WTC11 (cell line): ENCODE measurements around the gene RBM20.

Source experiments
- NFATC4 ChIP-seq: fragments of 250-450 bp; sonication (Bioruptor Pico); IDR thresholded peaks from 2 replicates; pipeline ENCODE4 v1.9.0; 2021; ENCODE audit warnings: mild to moderate bottlenecking
- NFE2L1 ChIP-seq: sonication (generic); formaldehyde crosslinking; IDR thresholded peaks from 2 replicates; pipeline ENCODE4 v1.8.1; 2023; ENCODE audit warnings: missing genetic modification reagents
- SMAD3 ChIP-seq: sonication (generic); formaldehyde crosslinking; IDR thresholded peaks from 2 replicates; pipeline ENCODE4 v1.8.0; 2022; ENCODE audit warnings: missing genetic modification reagents, mild to moderate bottlenecking, borderline replicate concordance
- SP1 ChIP-seq: sonication (generic); formaldehyde crosslinking; conservative IDR thresholded peaks from 2 replicates; pipeline ENCODE4 v1.8.1; 2022; ENCODE audit warnings: missing genetic modification reagents
- ZNF317 ChIP-seq: sonication (generic); formaldehyde crosslinking; IDR thresholded peaks from 2 replicates; pipeline ENCODE4 v1.8.1; 2023; ENCODE audit warnings: low read depth, mild to moderate bottlenecking, moderate library complexity, missing genetic modification reagents, borderline replicate concordance
- TF ChIP-seq, protein P1 (sequence below): sonication (generic); formaldehyde crosslinking; IDR thresholded peaks from 2 replicates; pipeline ENCODE4 v1.8.1; 2022; ENCODE audit warnings: mild to moderate bottlenecking, missing genetic modification reagents, moderate library complexity, borderline replicate concordance
- TF ChIP-seq, protein P2 (sequence below): sonication (generic); formaldehyde crosslinking; IDR thresholded peaks from 2 replicates; pipeline ENCODE4 v1.8.1; 2023; ENCODE audit warnings: mild to moderate bottlenecking, missing genetic modification reagents, moderate library complexity
- TF ChIP-seq, protein P3 (sequence below): fragments of 200-600 bp; IDR thresholded peaks from 2 replicates; pipeline ENCODE4 v1.8.0; 2022; ENCODE audit warnings: antibody characterized with exemption
- TF ChIP-seq, protein P4 (sequence below): sonication (generic); formaldehyde crosslinking; IDR thresholded peaks from 2 replicates; pipeline ENCODE4 v1.8.1; 2022; ENCODE audit warnings: mild to moderate bottlenecking, moderate library complexity, missing genetic modification reagents
- TF ChIP-seq, protein P5 (sequence below): sonication (generic); formaldehyde crosslinking; IDR thresholded peaks from 2 replicates; pipeline ENCODE4 v1.8.0; 2023; ENCODE audit warnings: mild to moderate bottlenecking, missing genetic modification reagents
- TF ChIP-seq, protein P6 (sequence below): sonication (generic); formaldehyde crosslinking; IDR thresholded peaks from 2 replicates; pipeline ENCODE4 v1.8.0; 2022; ENCODE audit warnings: mild to moderate bottlenecking, missing genetic modification reagents
- TF ChIP-seq, protein P7 (sequence below): sonication (generic); formaldehyde crosslinking; IDR thresholded peaks from 2 replicates; pipeline ENCODE4 v1.8.0; 2022; ENCODE audit warnings: missing genetic modification reagents

DNA sequence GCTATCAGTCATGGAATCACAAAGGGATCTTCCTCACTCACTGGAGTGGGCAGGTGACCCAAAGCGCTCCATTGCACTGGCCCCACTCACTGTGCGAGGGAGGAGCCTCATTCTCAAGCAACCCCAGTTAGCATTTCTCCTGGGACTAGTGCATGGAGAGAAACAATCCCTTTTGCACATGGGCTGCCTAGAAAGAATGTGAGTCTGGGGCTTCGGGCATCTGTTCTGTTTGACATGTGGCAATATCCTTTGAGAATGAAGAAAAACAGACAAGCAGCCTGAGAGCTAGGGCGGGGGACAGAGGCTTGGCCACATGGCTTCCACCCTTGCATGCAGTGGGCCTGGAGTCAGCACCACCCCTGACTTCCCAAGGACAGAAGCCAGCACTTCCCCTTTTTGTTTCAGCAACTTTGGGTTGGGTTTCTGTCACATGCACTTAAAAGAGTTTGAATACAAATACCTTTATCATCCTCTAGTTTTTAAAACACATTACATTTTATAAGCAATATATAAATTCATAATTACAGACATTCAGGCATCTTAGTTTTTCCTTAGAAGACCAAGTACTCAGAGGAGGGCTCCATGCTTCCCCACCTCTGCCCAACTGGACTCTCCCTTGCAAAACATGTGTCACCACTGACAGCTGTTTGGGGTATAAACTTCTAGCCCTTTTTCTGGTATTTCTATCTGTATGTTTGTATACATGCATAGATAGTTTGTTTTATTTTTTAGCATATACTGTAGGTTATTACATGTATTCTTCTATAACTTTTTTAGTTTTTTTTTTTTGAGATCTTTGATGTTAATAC, 73.8 kb downstream of the RBM20 start:
- TF ChIP-seq, protein P1, sequence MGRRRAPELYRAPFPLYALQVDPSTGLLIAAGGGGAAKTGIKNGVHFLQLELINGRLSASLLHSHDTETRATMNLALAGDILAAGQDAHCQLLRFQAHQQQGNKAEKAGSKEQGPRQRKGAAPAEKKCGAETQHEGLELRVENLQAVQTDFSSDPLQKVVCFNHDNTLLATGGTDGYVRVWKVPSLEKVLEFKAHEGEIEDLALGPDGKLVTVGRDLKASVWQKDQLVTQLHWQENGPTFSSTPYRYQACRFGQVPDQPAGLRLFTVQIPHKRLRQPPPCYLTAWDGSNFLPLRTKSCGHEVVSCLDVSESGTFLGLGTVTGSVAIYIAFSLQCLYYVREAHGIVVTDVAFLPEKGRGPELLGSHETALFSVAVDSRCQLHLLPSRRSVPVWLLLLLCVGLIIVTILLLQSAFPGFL (CRISPR knock-in tag): no peak
- TF ChIP-seq, protein P2, sequence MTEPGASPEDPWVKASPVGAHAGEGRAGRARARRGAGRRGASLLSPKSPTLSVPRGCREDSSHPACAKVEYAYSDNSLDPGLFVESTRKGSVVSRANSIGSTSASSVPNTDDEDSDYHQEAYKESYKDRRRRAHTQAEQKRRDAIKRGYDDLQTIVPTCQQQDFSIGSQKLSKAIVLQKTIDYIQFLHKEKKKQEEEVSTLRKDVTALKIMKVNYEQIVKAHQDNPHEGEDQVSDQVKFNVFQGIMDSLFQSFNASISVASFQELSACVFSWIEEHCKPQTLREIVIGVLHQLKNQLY: no peak
- TF ChIP-seq, protein P3, sequence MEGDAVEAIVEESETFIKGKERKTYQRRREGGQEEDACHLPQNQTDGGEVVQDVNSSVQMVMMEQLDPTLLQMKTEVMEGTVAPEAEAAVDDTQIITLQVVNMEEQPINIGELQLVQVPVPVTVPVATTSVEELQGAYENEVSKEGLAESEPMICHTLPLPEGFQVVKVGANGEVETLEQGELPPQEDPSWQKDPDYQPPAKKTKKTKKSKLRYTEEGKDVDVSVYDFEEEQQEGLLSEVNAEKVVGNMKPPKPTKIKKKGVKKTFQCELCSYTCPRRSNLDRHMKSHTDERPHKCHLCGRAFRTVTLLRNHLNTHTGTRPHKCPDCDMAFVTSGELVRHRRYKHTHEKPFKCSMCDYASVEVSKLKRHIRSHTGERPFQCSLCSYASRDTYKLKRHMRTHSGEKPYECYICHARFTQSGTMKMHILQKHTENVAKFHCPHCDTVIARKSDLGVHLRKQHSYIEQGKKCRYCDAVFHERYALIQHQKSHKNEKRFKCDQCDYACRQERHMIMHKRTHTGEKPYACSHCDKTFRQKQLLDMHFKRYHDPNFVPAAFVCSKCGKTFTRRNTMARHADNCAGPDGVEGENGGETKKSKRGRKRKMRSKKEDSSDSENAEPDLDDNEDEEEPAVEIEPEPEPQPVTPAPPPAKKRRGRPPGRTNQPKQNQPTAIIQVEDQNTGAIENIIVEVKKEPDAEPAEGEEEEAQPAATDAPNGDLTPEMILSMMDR: no peak
- TF ChIP-seq NFATC4 (CRISPR knock-in tag) (no peak), NFE2L1 (CRISPR knock-in tag) (no peak), SP1 (CRISPR knock-in tag) (no peak), ZNF317 (CRISPR knock-in tag) (no peak), SMAD3 (no peak)
- TF ChIP-seq, protein P4, sequence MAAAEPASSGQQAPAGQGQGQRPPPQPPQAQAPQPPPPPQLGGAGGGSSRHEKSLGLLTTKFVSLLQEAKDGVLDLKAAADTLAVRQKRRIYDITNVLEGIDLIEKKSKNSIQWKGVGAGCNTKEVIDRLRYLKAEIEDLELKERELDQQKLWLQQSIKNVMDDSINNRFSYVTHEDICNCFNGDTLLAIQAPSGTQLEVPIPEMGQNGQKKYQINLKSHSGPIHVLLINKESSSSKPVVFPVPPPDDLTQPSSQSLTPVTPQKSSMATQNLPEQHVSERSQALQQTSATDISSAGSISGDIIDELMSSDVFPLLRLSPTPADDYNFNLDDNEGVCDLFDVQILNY (CRISPR knock-in tag): no peak
- TF ChIP-seq, protein P5, sequence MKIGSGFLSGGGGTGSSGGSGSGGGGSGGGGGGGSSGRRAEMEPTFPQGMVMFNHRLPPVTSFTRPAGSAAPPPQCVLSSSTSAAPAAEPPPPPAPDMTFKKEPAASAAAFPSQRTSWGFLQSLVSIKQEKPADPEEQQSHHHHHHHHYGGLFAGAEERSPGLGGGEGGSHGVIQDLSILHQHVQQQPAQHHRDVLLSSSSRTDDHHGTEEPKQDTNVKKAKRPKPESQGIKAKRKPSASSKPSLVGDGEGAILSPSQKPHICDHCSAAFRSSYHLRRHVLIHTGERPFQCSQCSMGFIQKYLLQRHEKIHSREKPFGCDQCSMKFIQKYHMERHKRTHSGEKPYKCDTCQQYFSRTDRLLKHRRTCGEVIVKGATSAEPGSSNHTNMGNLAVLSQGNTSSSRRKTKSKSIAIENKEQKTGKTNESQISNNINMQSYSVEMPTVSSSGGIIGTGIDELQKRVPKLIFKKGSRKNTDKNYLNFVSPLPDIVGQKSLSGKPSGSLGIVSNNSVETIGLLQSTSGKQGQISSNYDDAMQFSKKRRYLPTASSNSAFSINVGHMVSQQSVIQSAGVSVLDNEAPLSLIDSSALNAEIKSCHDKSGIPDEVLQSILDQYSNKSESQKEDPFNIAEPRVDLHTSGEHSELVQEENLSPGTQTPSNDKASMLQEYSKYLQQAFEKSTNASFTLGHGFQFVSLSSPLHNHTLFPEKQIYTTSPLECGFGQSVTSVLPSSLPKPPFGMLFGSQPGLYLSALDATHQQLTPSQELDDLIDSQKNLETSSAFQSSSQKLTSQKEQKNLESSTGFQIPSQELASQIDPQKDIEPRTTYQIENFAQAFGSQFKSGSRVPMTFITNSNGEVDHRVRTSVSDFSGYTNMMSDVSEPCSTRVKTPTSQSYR (CRISPR knock-in tag): no peak
- TF ChIP-seq, protein P6, sequence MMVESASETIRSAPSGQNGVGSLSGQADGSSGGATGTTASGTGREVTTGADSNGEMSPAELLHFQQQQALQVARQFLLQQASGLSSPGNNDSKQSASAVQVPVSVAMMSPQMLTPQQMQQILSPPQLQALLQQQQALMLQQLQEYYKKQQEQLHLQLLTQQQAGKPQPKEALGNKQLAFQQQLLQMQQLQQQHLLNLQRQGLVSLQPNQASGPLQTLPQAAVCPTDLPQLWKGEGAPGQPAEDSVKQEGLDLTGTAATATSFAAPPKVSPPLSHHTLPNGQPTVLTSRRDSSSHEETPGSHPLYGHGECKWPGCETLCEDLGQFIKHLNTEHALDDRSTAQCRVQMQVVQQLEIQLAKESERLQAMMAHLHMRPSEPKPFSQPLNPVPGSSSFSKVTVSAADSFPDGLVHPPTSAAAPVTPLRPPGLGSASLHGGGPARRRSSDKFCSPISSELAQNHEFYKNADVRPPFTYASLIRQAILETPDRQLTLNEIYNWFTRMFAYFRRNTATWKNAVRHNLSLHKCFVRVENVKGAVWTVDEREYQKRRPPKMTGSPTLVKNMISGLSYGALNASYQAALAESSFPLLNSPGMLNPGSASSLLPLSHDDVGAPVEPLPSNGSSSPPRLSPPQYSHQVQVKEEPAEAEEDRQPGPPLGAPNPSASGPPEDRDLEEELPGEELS (CRISPR knock-in tag): no peak
- TF ChIP-seq, protein P7, sequence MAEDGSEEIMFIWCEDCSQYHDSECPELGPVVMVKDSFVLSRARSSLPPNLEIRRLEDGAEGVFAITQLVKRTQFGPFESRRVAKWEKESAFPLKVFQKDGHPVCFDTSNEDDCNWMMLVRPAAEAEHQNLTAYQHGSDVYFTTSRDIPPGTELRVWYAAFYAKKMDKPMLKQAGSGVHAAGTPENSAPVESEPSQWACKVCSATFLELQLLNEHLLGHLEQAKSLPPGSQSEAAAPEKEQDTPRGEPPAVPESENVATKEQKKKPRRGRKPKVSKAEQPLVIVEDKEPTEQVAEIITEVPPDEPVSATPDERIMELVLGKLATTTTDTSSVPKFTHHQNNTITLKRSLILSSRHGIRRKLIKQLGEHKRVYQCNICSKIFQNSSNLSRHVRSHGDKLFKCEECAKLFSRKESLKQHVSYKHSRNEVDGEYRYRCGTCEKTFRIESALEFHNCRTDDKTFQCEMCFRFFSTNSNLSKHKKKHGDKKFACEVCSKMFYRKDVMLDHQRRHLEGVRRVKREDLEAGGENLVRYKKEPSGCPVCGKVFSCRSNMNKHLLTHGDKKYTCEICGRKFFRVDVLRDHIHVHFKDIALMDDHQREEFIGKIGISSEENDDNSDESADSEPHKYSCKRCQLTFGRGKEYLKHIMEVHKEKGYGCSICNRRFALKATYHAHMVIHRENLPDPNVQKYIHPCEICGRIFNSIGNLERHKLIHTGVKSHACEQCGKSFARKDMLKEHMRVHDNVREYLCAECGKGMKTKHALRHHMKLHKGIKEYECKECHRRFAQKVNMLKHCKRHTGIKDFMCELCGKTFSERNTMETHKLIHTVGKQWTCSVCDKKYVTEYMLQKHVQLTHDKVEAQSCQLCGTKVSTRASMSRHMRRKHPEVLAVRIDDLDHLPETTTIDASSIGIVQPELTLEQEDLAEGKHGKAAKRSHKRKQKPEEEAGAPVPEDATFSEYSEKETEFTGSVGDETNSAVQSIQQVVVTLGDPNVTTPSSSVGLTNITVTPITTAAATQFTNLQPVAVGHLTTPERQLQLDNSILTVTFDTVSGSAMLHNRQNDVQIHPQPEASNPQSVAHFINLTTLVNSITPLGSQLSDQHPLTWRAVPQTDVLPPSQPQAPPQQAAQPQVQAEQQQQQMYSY: no peak
